Fibroblast of lung (primary cell): Measurements from ENCODE around the gene OR5AR1. TPM values are rescaled to one million over a fixed set of nuclear protein-coding genes. Genes with fewer than 3 reads are reported as not detected.

Experiments used
- DNase-seq, 2 donors: peaks; one replicate each; pipeline versions ENCODE4 v3.0.0 to v3.0.0-alpha.2; 2010; ENCODE audit warnings: low read depth in 2 of 2
- H2AFZ ChIP-seq: 2 replicates; pipeline ENCODE4 v1.5.1; 2012; ENCODE audit warnings: low read length, control low read depth, inconsistent platforms
- H3K27ac ChIP-seq: 2 replicates; pipeline ENCODE4 v1.5.1; 2011; ENCODE audit warnings: low read length, control low read depth; ENCODE audit not compliant: insufficient read depth
- H3K27me3 ChIP-seq: 2 replicates; pipeline ENCODE4 v1.5.1; 2011; ENCODE audit warnings: mild to moderate bottlenecking, low read length; ENCODE audit not compliant: control insufficient read depth, insufficient read depth
- H3K36me3 ChIP-seq: 2 replicates; pipeline ENCODE4 v1.5.1; 2011; ENCODE audit warnings: low read length; ENCODE audit not compliant: control insufficient read depth, insufficient read depth
- H3K4me1 ChIP-seq: 2 replicates; pipeline ENCODE4 v1.5.1; 2011; ENCODE audit warnings: low read length; ENCODE audit not compliant: control insufficient read depth, insufficient read depth; ENCODE audit errors: extremely low read depth
- H3K4me2 ChIP-seq: 2 replicates; pipeline ENCODE4 v1.5.1; 2011; ENCODE audit warnings: low read length, control low read depth; ENCODE audit not compliant: insufficient read depth; ENCODE audit errors: extremely low read depth
- H3K4me3 ChIP-seq, 4 experiments: fragments of 200-600 bp in 1 of 4; sonication (generic) in 1 of 4; replicated peaks in 1 of 4; 2 replicates each; pipeline ENCODE4 v1.5.1; 2011 to 2016; ENCODE audit warnings: low read length in 4 of 4, low read depth in 3 of 4, mild to moderate bottlenecking in 3 of 4, control low read depth in 2 of 4, inconsistent platforms in 1 of 4, mixed read lengths in 1 of 4; ENCODE audit not compliant: insufficient read depth in 1 of 4; ENCODE audit errors: control extremely low read depth in 1 of 4
- H3K79me2 ChIP-seq: 2 replicates; pipeline ENCODE4 v1.5.1; 2012; ENCODE audit warnings: mild to moderate bottlenecking, low read length, inconsistent platforms; ENCODE audit not compliant: control insufficient read depth, insufficient read depth
- H3K9ac ChIP-seq: 2 replicates; pipeline ENCODE4 v1.5.1; 2011; ENCODE audit warnings: mild to moderate bottlenecking, low read length, control low read depth; ENCODE audit not compliant: insufficient read depth
- H3K9me3 ChIP-seq: 2 replicates; pipeline ENCODE4 v1.5.1; 2012; ENCODE audit warnings: low read depth, low read length; ENCODE audit not compliant: control insufficient read depth, insufficient read depth
- H4K20me1 ChIP-seq: 2 replicates; pipeline ENCODE4 v1.5.1; 2011; ENCODE audit warnings: low read length; ENCODE audit not compliant: control insufficient read depth, insufficient read depth; ENCODE audit errors: extremely low read depth
- EZH2 ChIP-seq: IDR thresholded peaks from 2 replicates; pipeline ENCODE4 v1.5.1; 2012; ENCODE audit warnings: low read length, control low read depth, mild to moderate bottlenecking; ENCODE audit errors: missing control alignments
- polyA minus RNA-seq: library from RNA; depleted of rRNA, polyadenylated mRNA; stranded (reverse); fragments of >200 nt; gene quantifications from 2 replicates; pipeline ENCODE4 v1.2.3, GENCODE V29; 2011; ENCODE audit warnings: low replicate concordance
- polyA plus RNA-seq, 2 donors: library from polyadenylated mRNA; depleted of rRNA in 1 of 2; stranded (reverse) in 1 of 2; unstranded in 1 of 2; fragments of >200 nt; gene quantifications; 2 replicates each; pipeline ENCODE4 v1.2.1, GENCODE V29; 2011 to 2012; ENCODE audit warnings: missing spikeins in 1 of 2
- total RNA-seq: library from RNA; depleted of rRNA; stranded (reverse); fragments of >200 nt; gene quantifications from 2 replicates; pipeline ENCODE4 v1.2.1, GENCODE V29; 2014
- TF ChIP-seq, protein P1 (sequence below), 2 donors: IDR thresholded peaks in 1 of 2; conservative IDR thresholded peaks in 1 of 2; 1 replicate in 1 of 2; 2 replicates in 1 of 2; pipeline ENCODE4 v1.5.1; 2011 to 2012; ENCODE audit warnings: low read length in 2 of 2, control low read depth in 1 of 2, inconsistent platforms in 1 of 2, low read depth in 1 of 2, mild to moderate bottlenecking in 1 of 2

OR5AR1 gene
- total RNA-seq, result not detected in 2 replicates
- not detected in 2 replicates for polyA plus RNA-seq
- polyA plus RNA-seq (2012), result not detected in 2 replicates
- polyA minus RNA-seq, result not detected in 2 replicates

GRCh38 chr11:56663386-56663785 lies at the start of gene OR5AR1:
Gene OR5AR1, plus strand, starts transcription at chr11:56663686. Its CDS starts 0 bp downstream, at chr11:56663686.
- Histone ChIP-seq H3K9ac (no peak within 1 kb of the TSS), H3K4me1 (no peaks in the 10 kb centered on the region), H3K27ac (no peak within 1 kb of the TSS), H3K36me3 (no peaks in the 10 kb centered on the region), H3K79me2 (no peaks in the 10 kb centered on the region), H3K9me3 (no peaks in the 10 kb centered on the region), H3K27me3 (no peaks in the 10 kb centered on the region), H3K4me3 (no peak within 1 kb of the TSS), H3K4me2 (no peak within 1 kb of the TSS), H2AFZ (no peak within 1 kb of the TSS), H4K20me1 (no peaks in the 10 kb centered on the region)
- TF ChIP-seq EZH2, result no peak
- TF ChIP-seq, protein P1, sequence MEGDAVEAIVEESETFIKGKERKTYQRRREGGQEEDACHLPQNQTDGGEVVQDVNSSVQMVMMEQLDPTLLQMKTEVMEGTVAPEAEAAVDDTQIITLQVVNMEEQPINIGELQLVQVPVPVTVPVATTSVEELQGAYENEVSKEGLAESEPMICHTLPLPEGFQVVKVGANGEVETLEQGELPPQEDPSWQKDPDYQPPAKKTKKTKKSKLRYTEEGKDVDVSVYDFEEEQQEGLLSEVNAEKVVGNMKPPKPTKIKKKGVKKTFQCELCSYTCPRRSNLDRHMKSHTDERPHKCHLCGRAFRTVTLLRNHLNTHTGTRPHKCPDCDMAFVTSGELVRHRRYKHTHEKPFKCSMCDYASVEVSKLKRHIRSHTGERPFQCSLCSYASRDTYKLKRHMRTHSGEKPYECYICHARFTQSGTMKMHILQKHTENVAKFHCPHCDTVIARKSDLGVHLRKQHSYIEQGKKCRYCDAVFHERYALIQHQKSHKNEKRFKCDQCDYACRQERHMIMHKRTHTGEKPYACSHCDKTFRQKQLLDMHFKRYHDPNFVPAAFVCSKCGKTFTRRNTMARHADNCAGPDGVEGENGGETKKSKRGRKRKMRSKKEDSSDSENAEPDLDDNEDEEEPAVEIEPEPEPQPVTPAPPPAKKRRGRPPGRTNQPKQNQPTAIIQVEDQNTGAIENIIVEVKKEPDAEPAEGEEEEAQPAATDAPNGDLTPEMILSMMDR (conservative IDR thresholded peaks at IDR 0.05 in 1 of 2, IDR thresholded peaks at IDR 0.05 in 1 of 2; ENCODE audit: low read depth in 1 of 2, low read length in 2 of 2), result no peak
- DNase-seq, result no peak

- H3K79me2 ChIP-seq, result no peaks in the 10 kb centered on the region
- H3K4me2 ChIP-seq, result no peak overlapping the region
- H3K4me1 ChIP-seq, result no peaks in the 10 kb centered on the region
- no peak overlapping the region for H2AFZ ChIP-seq
- H3K36me3 ChIP-seq, result no peaks in the 10 kb centered on the region
- no peak overlapping the region for H3K9ac ChIP-seq
- peak; percentile 4 to 41 for DNase-seq
- H4K20me1 ChIP-seq, result no peaks in the 10 kb centered on the region
- H3K27ac ChIP-seq, result no peak overlapping the region
- H3K9me3 ChIP-seq, result no peaks in the 10 kb centered on the region
- no peaks in the 10 kb centered on the region for H3K27me3 ChIP-seq
- H3K4me3 ChIP-seq, result no peak overlapping the region
- TF ChIP-seq, protein P1 (conservative IDR thresholded peaks at IDR 0.05 in 1 of 2, IDR thresholded peaks at IDR 0.05 in 1 of 2; ENCODE audit: low read depth in 1 of 2, low read length in 2 of 2), result no peak
- no peak for TF ChIP-seq EZH2
Measured at GRCh38 chr11:56624661-56625110, 38.8 kb upstream of the OR5AR1 start.

- Histone ChIP-seq H3K4me1 (no peaks in the 10 kb centered on the region), H3K36me3 (no peaks in the 10 kb centered on the region), H3K9ac (no peak overlapping the region), H3K9me3 (no peaks in the 10 kb centered on the region), H3K27me3 (no peaks in the 10 kb centered on the region), H3K4me3 (no peak overlapping the region), H2AFZ (no peak overlapping the region), H3K79me2 (no peaks in the 10 kb centered on the region), H3K27ac (no peak overlapping the region), H4K20me1 (no peaks in the 10 kb centered on the region), H3K4me2 (no peak overlapping the region)
- TF ChIP-seq, protein P1 (conservative IDR thresholded peaks at IDR 0.05 in 1 of 2, IDR thresholded peaks at IDR 0.05 in 1 of 2; ENCODE audit: low read depth in 1 of 2, low read length in 2 of 2), result no peak
- no peak for TF ChIP-seq EZH2
- DNase-seq, result no peak
Measured at GRCh38 chr11:56625946-56626345, 37.5 kb upstream of the OR5AR1 start.
